SK-N-SH treated with all-trans-retinoic acid at 6 μM for 48 hours (cell line): Measurements from ENCODE around the gene WDR5.

Source experiments
- ATAC-seq: fragments of 200-7000 bp; cut with Tn5 transposase; 3 replicates; pipeline ENCODE4 v1.9.1; 2020; ENCODE audit warnings: mild to moderate bottlenecking, moderate library complexity
- ARNTL ChIP-seq: fragments of 450-650 bp; formaldehyde crosslinking; IDR thresholded peaks from 2 replicates; pipeline ENCODE4 v1.5.0; 2020; ENCODE audit warnings: low read depth, mild to moderate bottlenecking, moderate library complexity, borderline replicate concordance
- BACH2 ChIP-seq: fragments of 250-450 bp; sonication (Bioruptor Pico); IDR thresholded peaks from 2 replicates; pipeline ENCODE4 v1.9.0; 2021; ENCODE audit warnings: mild to moderate bottlenecking, borderline replicate concordance
- CSDC2 ChIP-seq: fragments of 250-450 bp; sonication (Bioruptor Pico); IDR thresholded peaks from 2 replicates; pipeline ENCODE4 v1.5.0; 2020; ENCODE audit warnings: mild to moderate bottlenecking, moderate library complexity
- ESRRG ChIP-seq: fragments of 250-450 bp; sonication (Bioruptor Pico); IDR thresholded peaks from 2 replicates; pipeline ENCODE4 v1.6.1; 2021; ENCODE audit warnings: mild to moderate bottlenecking
- GLIS3 ChIP-seq: fragments of 250-450 bp; sonication (Bioruptor Pico); IDR thresholded peaks from 2 replicates; pipeline ENCODE4 v1.5.0; 2020; ENCODE audit warnings: mild to moderate bottlenecking, moderate library complexity
- ISL1 ChIP-seq: fragments of 250-450 bp; sonication (Bioruptor Pico); IDR thresholded peaks from 2 replicates; pipeline ENCODE4 v2.1.2; 2022; ENCODE audit warnings: mild to moderate bottlenecking, moderate library complexity
- OSR1 ChIP-seq: fragments of 250-450 bp; sonication (Bioruptor Pico); IDR thresholded peaks from 2 replicates; pipeline ENCODE4 v1.8.0; 2022; ENCODE audit warnings: moderate library complexity, mild to moderate bottlenecking, inconsistent platforms
- PPARA ChIP-seq: fragments of 250-450 bp; sonication (Bioruptor Pico); IDR thresholded peaks from 2 replicates; pipeline ENCODE4 v1.5.0; 2020; ENCODE audit warnings: mild to moderate bottlenecking, borderline replicate concordance
- RARB ChIP-seq: fragments of 250-450 bp; sonication (Bioruptor Pico); IDR thresholded peaks from 2 replicates; pipeline ENCODE4 v1.8.0; 2021; ENCODE audit warnings: mild to moderate bottlenecking, moderate library complexity
- TCF4 ChIP-seq: fragments of 250-450 bp; sonication (Bioruptor Pico); IDR thresholded peaks from 2 replicates; pipeline ENCODE4 v1.8.0; 2021; ENCODE audit warnings: mild to moderate bottlenecking, moderate library complexity, borderline replicate concordance
- TOX ChIP-seq: fragments of 250-450 bp; sonication (Bioruptor Pico); IDR thresholded peaks from 2 replicates; pipeline ENCODE4 v1.8.0; 2021; ENCODE audit warnings: mild to moderate bottlenecking, moderate library complexity, borderline replicate concordance
- ZC3H10 ChIP-seq: fragments of 250-450 bp; sonication (Bioruptor Pico); IDR thresholded peaks from 2 replicates; pipeline ENCODE4 v1.5.1; 2021; ENCODE audit warnings: mild to moderate bottlenecking, moderate library complexity
- ZFP3 ChIP-seq: fragments of 250-450 bp; sonication (Bioruptor Pico); IDR thresholded peaks from 2 replicates; pipeline ENCODE4 v1.5.0; 2020; ENCODE audit warnings: mild to moderate bottlenecking, moderate library complexity
- ZFP30 ChIP-seq: fragments of 450-650 bp; formaldehyde crosslinking; IDR thresholded peaks from 2 replicates; pipeline ENCODE4 v1.5.0; 2022; ENCODE audit warnings: mild to moderate bottlenecking, moderate library complexity
- ZNF565 ChIP-seq: fragments of 450-650 bp; formaldehyde crosslinking; conservative IDR thresholded peaks from 2 replicates; pipeline ENCODE4 v1.5.0; 2020; ENCODE audit warnings: low read depth, mild to moderate bottlenecking, moderate library complexity
- ZNF70 ChIP-seq: fragments of 450-650 bp; formaldehyde crosslinking; IDR thresholded peaks from 2 replicates; pipeline ENCODE4 v1.5.0; 2020; ENCODE audit warnings: mild to moderate bottlenecking, moderate library complexity
- ZNF8 ChIP-seq: fragments of 450-650 bp; formaldehyde crosslinking; IDR thresholded peaks from 2 replicates; pipeline ENCODE4 v1.5.0; 2020; ENCODE audit warnings: mild to moderate bottlenecking, moderate library complexity
- TF ChIP-seq, protein P1 (sequence below): fragments of 250-450 bp; sonication (Bioruptor Pico); IDR thresholded peaks from 2 replicates; pipeline ENCODE4 v1.8.0; 2021; ENCODE audit warnings: low read depth, mild to moderate bottlenecking, moderate library complexity, borderline replicate concordance
- TF ChIP-seq, protein P2 (sequence below): fragments of 250-450 bp; sonication (Bioruptor Pico); IDR thresholded peaks from 2 replicates; pipeline ENCODE4 v1.5.1; 2021; ENCODE audit warnings: mild to moderate bottlenecking, moderate library complexity
- TF ChIP-seq, protein P3 (sequence below): fragments of 250-450 bp; sonication (Bioruptor Pico); IDR thresholded peaks from 2 replicates; pipeline ENCODE4 v1.5.1; 2020; ENCODE audit warnings: low read depth, mild to moderate bottlenecking, moderate library complexity
- TF ChIP-seq, protein P4 (sequence below): fragments of 250-450 bp; sonication (Bioruptor Pico); IDR thresholded peaks from 2 replicates; pipeline ENCODE4 v1.8.0; 2020; ENCODE audit warnings: mild to moderate bottlenecking, moderate library complexity, borderline replicate concordance

The WDR5 gene

DNA sequence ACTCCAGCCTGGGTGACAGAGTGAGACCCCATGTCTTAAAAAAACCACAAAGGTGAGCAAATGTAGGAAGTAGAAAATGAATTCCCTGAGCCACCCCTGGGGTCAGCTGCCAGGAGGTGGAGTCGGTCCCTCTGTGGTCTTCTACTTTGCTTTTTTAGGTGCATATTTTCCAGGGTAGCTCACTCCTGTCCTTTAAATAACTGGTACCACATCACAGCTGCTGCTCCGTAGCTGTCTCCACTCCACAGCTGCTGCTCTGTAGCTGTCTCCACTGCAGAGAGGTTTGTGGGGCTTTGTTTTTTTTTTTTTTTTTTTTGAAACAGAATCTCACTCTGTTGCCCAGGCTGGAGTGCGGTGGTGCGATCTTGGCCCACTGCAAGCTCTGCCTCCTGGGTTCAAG, 8.9 kb downstream of the WDR5 start (continued):
- TF ChIP-seq, protein P1, sequence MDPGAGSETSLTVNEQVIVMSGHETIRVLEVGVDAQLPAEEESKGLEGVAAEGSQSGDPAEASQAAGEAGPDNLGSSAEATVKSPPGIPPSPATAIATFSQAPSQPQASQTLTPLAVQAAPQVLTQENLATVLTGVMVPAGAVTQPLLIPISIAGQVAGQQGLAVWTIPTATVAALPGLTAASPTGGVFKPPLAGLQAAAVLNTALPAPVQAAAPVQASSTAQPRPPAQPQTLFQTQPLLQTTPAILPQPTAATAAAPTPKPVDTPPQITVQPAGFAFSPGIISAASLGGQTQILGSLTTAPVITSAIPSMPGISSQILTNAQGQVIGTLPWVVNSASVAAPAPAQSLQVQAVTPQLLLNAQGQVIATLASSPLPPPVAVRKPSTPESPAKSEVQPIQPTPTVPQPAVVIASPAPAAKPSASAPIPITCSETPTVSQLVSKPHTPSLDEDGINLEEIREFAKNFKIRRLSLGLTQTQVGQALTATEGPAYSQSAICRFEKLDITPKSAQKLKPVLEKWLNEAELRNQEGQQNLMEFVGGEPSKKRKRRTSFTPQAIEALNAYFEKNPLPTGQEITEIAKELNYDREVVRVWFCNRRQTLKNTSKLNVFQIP (CRISPR knock-in tag): no peak
- TF ChIP-seq, protein P2, sequence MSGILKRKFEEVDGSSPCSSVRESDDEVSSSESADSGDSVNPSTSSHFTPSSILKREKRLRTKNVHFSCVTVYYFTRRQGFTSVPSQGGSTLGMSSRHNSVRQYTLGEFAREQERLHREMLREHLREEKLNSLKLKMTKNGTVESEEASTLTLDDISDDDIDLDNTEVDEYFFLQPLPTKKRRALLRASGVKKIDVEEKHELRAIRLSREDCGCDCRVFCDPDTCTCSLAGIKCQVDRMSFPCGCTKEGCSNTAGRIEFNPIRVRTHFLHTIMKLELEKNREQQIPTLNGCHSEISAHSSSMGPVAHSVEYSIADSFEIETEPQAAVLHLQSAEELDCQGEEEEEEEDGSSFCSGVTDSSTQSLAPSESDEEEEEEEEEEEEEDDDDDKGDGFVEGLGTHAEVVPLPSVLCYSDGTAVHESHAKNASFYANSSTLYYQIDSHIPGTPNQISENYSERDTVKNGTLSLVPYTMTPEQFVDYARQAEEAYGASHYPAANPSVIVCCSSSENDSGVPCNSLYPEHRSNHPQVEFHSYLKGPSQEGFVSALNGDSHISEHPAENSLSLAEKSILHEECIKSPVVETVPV (CRISPR knock-in tag): no peak
- TF ChIP-seq, protein P3, sequence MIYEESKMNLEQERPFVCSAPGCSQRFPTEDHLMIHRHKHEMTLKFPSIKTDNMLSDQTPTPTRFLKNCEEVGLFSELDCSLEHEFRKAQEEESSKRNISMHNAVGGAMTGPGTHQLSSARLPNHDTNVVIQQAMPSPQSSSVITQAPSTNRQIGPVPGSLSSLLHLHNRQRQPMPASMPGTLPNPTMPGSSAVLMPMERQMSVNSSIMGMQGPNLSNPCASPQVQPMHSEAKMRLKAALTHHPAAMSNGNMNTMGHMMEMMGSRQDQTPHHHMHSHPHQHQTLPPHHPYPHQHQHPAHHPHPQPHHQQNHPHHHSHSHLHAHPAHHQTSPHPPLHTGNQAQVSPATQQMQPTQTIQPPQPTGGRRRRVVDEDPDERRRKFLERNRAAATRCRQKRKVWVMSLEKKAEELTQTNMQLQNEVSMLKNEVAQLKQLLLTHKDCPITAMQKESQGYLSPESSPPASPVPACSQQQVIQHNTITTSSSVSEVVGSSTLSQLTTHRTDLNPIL (CRISPR knock-in tag): no peak
- TF ChIP-seq CSDC2 (CRISPR knock-in tag) (no peak), PPARA (no peak), ZFP30 (CRISPR knock-in tag) (no peak)

DNA sequence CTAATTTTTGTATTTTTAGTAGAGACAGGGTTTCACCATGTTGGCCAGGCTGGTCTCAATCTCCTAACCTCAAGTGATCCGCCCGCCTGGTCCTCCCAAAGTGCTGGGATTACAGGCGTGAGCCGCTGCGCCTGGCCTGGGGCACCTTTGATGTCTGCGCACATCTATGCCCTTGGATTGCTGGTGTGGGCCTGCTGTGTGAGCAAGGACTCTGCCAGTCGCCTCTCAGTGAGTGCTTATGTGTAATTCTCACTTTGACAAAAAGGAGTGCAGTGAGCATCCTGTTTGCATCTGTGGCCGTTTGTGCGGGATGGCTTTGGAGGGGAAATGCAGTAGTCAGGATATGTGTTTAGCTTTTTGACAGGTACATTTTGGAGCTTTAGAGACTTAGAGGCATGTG, 9.4 kb downstream of the WDR5 start:
- TF ChIP-seq, protein P4, sequence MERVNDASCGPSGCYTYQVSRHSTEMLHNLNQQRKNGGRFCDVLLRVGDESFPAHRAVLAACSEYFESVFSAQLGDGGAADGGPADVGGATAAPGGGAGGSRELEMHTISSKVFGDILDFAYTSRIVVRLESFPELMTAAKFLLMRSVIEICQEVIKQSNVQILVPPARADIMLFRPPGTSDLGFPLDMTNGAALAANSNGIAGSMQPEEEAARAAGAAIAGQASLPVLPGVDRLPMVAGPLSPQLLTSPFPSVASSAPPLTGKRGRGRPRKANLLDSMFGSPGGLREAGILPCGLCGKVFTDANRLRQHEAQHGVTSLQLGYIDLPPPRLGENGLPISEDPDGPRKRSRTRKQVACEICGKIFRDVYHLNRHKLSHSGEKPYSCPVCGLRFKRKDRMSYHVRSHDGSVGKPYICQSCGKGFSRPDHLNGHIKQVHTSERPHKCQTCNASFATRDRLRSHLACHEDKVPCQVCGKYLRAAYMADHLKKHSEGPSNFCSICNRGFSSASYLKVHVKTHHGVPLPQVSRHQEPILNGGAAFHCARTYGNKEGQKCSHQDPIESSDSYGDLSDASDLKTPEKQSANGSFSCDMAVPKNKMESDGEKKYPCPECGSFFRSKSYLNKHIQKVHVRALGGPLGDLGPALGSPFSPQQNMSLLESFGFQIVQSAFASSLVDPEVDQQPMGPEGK (CRISPR knock-in tag): no peak
- TF ChIP-seq TCF4 (CRISPR knock-in tag) (no peak), ZFP30 (CRISPR knock-in tag) (no peak), OSR1 (CRISPR knock-in tag) (no peak), ZNF565 (CRISPR knock-in tag) (no peak), ZNF8 (CRISPR knock-in tag) (no peak), BACH2 (CRISPR knock-in tag) (no peak), ARNTL (no peak), RARB (CRISPR knock-in tag) (no peak), TOX (no peak), PPARA (no peak), ZC3H10 (CRISPR knock-in tag) (no peak), ESRRG (CRISPR knock-in tag) (no peak), GLIS3 (no peak)
- TF ChIP-seq, protein P2 (CRISPR knock-in tag): no peak
- TF ChIP-seq, protein P3 (CRISPR knock-in tag): no peak
- ATAC-seq: no peak

DNA sequence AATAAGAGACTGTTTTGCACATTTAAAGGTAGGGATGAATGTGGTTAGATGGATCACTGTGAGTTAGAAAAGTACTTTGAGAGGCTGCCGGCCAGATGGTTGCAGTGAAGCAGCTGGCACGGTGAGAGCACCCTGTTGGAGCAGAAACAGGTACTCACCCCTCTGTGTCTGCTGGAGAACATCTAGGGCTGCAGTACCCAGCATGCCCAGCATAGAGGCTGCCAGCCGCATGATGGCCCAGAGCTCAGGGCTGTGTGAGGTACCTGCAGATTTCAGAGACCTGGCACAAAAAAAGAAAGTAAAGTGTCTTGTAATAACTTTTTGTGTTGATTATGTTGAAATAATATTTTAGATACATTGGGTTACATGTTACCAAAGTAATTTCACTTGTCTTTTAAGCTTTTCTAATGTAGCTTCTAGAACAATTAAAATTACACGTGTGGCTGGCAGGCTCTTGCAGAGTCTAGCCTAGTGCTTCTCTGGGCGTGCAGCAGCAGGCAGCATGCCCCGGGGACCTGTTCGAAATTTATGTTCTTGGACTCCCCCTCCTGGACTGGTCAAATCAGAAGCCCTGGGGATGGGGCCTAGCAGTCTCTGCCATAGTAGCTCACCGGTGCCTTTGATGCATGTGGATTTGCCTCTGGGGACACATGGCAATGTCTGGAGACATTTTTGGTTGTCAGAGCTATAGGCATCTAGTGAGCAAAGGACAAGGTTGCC, 11.1 kb downstream of the WDR5 start:
- no peak for ATAC-seq
- TF ChIP-seq ZFP3: no peak
- TF ChIP-seq, protein P4 (CRISPR knock-in tag): no peak
- TF ChIP-seq ESRRG (CRISPR knock-in tag): no peak
- TF ChIP-seq, protein P3 (CRISPR knock-in tag): no peak
- TF ChIP-seq ARNTL: no peak
- TF ChIP-seq RARB (CRISPR knock-in tag): no peak
- TF ChIP-seq CSDC2 (CRISPR knock-in tag): no peak
- TF ChIP-seq ISL1: no peak
- TF ChIP-seq ZNF70 (CRISPR knock-in tag): no peak
- TF ChIP-seq, all 23 proteins: peak for 0
